Fibroblast of skin of right biceps (primary cell): ENCODE data around the gene RASSF3.

ENCODE experiments used
- DNase-seq: peaks from one replicate; pipeline ENCODE4 v3.0.0-alpha.2; 2013

Gene RASSF3

DNA sequence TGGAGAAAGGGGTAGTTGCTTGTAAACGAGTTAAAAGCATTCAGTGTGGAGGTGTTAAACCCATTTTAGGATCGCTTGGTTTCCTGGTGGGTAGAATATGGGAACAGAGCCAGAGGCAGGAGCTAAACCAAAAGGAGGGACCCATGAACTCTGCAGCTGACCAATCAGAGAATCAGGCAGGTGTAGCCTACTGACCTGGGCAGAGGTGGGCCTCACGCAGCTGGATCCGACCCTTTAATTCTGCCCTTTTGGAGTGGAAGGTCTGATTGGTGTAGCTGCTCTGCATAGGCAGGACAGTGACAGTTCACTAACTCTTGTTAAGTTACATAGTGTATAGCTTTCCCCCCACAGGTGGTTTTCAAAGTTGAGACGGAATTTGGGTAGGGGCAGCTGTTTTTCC is 85.3 kb downstream of the RASSF3 start:
- DNase-seq, result no peak

DNA sequence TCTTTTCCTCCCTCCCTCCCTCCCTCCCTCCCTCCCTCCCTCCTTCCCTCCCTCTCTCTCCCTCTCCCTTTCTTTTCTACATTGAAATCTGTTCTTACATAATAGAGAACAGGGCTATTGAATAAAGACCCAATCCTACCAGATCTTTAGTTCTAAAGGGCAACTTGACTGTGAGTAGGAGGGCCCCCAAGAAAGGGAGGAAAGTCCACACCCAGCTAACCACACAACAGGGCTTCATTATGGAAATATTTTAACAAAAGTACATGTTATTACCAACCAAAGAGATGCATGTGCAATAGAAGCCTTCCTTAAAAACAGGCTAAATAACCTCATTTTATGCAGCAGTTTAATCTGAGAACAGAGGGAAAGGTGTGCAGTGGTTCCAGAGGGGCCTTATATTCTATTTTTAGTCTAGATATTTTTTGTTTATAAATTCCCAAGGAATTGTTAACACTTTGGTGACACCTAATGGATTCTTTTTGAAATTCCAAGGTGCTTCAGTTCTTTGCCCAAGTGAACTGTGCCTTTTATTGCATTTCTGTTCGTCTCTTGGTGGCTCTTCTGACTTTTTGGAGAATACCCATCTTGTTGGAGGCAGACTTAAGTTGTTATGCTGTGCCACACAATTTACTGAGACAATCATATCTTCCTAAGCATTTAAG is 85.9 kb downstream of the RASSF3 start:
- peak; percentile 40 for DNase-seq

DNA sequence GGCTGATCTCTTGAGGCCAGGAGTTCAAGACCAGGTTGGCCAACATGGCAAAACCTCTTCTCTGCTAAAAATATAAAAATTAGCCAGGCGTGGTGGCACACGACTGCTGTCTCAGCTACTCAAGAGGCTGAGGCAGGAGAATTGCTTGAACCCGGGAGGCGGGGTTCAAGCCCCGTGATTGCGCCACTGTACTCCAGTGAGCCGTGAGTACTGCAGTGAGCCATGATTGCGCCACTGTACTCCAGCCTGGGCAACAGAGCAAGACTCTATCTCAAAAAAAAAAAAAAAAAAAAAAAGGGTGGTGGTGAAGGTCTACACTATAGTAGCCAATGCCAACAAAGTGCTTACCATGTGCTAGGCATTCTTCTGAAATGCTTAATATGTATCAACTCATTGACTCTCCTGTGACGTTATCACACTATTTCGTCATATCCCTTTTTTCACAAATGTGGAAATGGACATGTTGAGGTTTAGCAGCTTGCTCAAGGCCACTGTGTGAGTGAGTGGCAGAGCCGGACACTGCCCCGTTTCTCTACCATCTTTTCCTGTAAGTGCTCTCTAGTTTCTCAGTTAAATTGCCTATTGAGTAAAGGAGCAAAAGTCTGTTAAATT is 89.3 kb downstream of the RASSF3 start:
- DNase-seq, result no peak

DNA sequence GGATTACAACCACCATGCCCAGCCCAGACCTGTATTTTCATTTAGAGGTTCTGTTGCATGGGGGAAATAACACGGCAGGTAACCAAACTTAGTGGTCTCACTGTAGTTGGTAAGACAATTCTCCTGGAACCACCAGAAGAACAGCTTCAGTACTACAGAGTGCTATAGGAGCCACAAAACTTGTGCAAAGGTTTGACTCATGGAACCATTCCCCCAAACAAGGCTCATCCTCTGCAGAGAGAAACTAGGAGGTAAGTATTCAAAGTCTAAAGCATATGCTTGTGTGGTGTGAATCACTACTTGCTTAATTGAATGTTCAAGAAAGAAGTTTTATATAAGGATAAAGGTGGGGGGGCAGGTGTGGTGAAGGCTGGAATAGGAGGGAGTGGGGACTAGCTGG is 90.2 kb downstream of the RASSF3 start:
- DNase-seq, result no peak

DNA sequence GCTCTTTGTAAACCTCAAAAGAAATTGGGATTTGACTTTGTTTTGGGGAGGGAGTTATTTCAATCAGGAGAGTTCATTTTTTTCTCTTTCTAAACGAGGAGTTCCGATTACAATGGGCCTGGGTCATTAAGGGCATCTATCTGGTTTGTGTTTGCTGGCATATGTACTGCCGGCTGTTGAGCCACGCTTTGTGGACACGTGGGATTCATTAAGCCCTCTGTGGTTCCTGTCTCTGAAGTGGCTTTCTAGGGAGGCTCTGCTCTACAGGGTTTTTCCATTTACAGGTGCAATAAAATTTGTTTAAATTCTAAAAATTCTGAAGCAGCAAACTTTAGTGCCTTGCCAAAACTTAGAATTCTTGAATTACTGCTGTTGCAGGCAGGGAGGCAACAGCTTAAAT is 91.0 kb downstream of the RASSF3 start:
- DNase-seq, result no peak

DNA sequence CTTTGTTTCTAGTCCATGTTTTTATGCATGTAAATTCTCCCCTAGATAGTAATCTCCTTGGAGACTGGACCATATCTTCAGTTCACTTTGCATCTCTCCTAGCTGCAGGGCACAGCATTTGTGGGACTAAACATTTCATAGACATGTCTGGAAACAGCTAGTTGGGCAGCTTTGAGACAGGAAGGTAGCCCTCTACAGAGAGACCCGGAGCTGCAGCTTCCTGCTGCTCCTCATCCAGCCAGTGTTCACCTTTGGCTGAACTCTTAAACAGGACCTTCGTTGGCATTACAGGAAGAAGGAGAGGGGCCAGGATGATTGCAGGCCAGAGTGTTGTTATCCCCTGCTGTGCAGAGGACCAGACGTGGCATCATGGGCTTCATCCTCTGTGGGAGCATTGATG is 96.0 kb downstream of the RASSF3 start:
- no peak for DNase-seq

DNA sequence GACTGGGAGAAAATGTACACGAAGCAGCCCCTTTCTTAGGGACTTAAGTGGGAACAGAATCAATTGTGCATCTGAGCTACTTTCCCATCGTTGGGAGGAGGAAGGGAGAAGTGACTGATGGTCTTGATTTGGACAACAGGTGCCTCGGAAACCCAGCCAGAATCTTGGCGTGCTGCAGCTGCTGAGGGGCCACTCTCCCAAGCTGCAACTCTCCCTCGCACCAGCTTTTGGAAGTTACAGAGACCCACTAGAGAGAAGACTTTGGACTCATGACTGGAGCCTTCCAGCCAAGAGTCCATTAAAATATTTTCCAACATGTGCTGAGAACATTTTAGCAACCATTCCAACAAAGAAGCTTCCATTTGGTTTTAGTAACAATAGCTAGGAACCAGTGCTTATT is 96.6 kb downstream of the RASSF3 start:
- DNase-seq, result no peak

DNA sequence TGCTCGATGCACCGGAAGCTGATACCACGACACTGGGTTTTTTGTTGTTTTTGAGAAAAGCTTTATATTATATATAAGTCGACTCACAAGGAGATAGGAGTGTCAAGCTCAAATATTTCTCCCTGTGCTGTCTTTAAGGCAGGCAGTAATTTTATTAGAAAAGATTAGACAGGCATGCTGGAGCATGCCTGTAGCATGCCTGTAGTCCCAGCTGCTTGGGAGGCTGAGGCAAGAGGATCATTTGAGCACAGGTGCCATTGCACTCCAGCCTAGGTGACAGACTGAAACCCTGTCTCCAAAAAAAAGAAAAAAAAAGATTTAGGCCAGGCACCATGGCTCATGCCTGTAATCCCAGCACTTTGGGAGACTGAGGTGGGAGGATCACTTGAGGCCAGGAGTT is 97.1 kb downstream of the RASSF3 start:
- no peak for DNase-seq

DNA sequence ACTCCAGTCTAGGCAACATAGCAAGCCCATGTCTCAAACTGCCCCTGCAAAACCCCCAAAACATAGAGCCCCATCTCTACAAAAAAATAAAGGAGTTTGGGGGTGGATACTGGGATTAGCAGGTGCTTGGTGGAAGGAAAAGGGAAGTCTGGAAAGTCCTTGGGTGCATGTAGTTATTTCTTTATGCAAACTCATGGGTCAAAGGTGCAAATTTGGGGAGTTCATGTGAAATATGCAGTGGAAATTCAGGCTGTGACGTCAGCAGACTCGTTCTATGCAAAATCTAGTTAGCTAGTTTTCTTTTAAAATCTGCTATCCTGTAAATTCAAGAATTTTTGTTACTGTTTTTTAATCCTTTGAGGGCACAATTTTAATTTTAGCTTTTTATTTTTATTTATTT is 97.6 kb downstream of the RASSF3 start:
- no peak for DNase-seq

DNA sequence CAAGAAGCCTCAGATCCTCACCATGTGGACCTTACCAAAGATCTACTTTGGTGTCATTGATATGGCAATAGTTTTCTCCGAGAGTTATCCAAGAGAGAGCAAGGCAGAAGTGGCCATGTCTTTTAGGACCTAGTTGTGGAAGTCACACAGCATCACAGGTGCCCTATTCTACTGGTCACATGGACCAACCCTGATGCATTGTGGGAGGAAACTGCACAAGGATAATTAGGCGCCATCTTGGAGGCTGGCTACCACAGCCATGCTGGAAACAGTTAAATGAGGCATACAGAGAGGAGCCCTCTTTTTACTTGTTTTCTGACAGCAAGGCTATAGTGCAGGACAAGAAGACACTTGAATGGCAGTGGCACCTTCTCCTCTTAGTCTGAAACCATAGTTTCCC is 99.1 kb downstream of the RASSF3 start:
- DNase-seq, result no peak

DNA sequence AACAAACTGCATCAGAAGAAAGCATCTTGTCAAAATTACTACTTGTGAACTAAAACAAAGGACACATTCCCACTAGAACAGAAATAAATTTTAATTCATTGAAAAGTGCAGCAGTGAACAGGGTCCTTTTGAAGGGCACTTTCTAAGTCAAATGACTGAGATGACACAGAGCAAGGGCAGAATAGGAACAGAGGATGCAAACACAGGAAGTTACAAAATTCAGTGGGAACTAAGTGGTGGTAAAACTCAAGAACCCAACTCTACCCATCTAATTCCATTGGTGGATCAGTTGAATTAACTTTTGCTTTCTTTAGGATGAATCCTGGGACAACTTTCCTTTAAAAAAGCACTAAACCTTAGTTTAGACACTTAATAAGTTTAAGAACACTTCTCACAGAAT is 103.1 kb downstream of the RASSF3 start:
- DNase-seq, result no peak

DNA sequence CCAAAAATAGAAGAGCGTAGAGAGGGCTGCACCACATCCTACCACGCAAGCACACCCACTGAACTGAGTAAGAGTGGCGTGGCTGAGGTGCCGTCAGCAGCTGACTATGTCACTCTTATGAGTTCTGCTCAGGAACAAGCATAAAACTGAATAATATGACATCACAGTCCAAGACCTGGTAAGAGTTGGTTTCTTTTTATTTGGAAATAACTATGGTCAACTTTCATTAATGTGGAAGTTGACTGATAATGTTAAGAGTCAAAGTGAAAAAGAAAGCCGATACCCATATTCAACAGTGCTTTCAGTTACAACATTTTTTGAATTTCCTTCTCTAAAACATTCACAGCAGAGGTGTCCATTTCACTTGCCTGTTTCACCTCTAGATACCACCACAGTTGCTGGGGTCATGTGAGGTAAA is 104.3 kb downstream of the RASSF3 start:
- no peak for DNase-seq

DNA sequence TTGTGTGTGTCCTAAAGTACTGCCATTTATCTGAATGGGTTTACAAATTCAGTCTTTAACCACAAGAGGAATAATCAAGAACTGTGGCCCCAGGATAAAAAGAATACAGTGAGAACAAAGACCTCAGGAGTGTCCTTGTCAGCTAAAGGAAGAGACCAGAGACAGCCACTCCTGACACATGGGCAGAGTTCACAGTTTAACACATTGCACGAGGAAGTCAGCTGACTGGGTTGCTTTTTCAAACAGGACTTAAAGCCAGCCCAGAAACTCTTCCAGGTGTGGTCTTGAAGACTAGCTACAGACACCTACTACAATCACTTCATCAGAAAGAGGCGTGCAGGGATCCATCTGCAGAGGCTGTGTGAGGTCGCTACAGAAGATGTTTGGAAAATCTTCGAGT is 106.1 kb downstream of the RASSF3 start:
- DNase-seq, result no peak

DNA sequence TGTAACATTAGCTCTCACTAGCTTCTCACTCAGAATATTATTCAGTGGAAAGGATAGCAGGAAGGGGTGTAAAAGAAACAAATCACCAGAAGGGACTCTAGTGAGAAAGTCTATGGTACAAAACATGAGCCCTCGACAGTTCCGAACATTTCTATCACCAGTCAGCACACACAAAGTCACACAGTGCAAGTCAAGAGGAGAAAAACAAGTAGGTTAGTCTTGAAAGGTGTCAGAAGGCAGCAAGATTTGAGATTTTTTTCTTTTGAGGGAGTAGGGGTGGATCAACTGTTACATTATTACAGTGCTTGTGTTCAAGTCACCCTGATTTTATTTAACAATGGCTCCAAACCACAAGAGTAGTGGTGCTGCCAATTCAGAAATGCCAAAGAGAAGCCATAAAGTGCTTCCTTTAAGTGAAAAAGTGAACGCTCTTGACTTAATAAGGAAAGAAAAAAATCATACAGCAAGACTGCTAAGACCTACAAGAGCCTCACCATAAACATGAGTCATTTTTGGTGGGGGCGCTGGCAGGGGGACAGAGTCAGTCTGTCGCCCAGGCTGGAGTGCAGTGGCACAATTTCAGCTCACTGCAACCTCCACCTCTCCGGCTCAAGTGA is 106.7 kb downstream of the RASSF3 start:
- peak; percentile 7 for DNase-seq

DNA sequence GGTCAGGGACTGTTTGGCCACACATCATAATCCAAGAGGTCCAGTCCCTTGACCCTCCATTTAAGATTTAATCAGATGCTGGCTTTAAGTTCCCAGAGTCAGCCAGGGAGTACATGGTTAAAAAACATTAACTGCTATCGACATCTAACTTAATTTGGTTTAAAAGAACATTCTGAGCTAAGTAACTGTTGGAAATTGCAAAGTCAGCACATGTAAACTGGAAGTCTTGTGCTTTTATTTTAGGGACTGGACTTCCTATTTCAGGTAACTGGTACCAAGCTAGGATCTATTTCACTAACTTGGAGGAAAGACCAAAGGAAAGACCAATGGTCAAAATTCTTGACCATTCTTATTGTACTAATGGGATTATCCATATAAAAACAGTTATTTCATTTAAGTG is 108.4 kb downstream of the RASSF3 start:
- DNase-seq, result no peak

DNA sequence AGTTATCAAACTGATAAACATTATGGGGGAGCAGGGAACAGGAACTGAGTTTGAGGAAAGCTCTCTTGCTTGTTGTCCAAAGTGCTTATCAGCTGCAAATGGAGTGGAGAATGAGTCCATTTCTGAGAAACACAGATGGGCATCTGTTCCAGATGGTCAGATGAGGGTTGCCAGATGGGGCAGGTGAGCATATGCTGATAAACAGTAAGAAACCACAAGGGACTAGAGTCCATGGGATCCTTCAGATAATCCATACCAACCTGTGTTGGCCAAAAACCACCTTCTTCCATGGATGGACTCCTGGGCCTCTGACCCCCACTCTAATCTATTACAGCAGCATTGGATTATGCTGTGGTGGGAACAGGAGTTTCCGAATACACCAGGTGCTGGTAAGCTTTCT is 110.6 kb downstream of the RASSF3 start:
- no peak for DNase-seq

DNA sequence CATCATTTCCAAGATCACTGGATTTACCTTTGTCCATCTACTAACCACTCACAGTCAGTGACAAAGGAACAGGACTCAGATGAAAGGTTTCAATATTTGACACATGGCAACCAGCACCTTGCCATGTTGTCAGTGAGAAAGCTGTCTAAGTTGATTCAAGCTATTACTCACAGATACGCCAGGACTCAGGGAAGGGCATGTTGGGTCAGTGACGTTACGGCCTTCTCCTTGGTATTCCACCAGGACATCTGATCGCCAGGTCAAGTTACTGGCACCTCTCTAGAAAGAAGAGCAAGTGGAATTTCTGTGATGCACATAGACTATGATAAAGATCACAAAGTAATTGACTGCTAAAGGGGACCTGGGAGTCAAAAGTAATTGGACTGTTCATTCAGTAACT is 112.5 kb downstream of the RASSF3 start:
- DNase-seq, result no peak

DNA sequence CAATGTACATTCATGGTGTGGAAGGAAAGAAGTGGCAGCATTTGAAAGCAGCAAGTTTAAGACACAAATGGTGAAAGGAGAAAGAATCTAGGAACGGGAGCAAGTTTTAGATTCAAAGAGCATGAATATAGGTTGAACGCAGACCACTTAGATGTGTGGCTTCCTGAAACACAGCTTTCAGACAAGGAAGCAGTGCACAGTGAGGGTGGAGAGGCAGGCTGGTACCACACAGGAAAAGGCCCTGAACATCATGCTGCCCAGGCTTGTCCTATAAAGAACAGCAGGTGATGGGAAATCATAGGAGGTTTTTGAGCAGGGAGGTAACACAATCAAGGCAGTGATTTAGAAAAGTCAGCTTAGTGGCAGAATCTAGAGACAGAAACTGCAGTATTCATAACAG is 113.3 kb downstream of the RASSF3 start:
- no peak for DNase-seq

DNA sequence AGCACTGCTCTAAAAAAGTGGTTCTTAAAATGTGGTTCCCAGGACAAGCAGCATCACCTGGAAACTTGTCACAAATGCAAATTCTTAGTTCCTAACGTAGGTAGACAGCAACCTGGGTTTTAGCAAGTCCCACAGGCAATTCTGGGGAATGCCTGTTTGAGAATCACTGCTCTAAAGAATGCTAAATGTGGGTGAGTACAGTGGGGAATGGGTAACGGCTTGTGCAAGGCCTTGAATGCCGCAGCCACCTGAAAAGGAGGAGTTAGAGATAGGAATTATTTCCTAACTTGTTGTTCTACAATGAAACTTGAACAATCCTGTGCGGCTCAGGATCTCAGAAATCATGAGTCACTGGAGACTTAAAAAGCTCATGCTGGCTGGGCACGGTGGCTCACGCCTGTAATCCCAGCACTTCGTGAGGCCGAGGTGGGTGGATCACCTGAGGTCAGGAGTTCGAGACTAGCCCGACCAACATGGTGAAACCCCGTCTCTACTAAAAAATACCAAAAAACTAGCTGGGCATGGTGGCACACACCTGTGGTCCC is 114.0 kb downstream of the RASSF3 start:
- no peak for DNase-seq

DNA sequence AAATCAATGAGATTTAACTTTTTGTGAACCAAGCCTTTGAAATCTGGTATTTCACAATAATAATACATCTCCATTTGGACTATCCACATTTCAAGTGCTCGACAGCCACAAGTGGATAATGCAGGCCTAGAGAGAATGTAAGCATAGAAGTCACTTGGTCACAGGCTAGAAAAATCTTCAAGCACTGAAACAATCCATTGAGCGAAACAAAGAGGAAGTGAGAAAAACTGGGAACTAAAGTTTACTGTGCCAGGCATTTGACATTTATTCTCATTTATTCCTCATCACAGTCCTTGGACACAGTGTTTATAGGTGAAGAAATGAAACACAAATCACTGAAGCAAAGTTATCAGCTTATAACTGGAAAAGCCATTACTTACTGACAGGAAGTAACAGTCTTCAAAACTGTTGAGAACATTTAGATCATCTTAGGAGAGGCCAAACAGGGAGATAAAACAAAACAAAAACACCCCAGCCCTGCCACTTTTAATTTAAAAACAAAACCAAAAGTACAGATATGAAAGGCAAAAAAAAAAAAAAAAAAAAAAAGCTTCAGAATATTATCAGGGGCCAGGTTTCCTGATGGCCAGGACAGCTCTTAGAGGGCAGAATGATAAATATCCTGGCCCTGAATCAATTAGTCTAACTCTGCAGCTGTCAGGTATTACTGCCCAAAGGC is 119.8 kb downstream of the RASSF3 start:
- DNase-seq, result no peak

DNA sequence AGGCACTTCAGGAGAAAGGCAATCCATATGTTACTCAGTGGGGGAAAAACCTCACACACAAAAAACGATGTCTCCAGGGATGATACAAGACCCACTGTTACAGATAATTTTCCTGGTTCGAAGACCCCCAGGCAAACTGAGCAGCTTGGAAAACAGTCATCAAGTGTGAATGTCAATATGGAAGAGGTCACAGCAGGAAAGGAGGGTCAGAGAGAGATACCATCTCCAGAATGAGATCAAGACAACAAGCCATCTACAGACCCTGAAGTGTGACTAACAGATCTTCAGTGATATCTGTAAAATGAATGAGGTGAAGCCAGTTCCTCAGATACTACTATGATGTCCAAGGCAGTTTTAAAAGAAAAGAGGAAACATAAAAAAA is 120.3 kb downstream of the RASSF3 start:
- no peak for DNase-seq

DNA sequence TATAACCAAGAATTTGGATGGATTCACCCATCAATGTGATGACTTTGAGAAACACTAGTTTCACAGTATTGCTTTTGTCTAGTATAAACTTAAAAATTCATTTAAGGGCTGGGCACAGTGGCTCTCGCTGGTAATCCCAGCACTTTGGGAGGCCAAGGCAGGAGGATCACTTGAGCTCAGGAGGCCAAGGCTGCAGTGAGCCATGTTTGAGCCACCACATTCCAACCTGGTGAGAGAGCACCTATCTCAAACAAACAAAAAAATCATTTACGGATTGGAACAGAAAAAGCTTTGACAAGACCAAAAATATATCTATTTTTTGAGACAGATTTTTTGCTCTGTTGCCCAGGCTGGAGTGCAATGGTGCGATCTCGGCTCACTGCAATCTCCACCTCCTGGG is 121.4 kb downstream of the RASSF3 start:
- DNase-seq, result no peak

DNA sequence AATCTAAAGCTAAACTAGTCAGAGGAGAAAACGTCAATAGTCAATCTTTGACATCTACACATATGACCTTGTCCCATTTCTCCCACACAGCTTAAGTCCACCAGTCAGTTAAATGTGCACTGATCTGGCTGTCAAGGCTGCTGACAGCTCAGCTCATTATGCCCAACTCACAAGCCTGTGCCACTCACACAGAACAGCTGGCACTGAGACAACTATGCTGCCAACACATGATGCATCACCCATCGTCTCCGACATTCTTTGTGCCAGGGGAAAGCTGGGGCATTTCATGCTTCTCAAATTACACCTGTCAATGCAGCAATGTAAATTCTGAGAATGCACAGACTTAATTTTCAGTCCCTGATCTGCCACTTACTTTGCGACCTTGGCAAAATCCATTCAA is 123.6 kb downstream of the RASSF3 start:
- DNase-seq, result no peak

DNA sequence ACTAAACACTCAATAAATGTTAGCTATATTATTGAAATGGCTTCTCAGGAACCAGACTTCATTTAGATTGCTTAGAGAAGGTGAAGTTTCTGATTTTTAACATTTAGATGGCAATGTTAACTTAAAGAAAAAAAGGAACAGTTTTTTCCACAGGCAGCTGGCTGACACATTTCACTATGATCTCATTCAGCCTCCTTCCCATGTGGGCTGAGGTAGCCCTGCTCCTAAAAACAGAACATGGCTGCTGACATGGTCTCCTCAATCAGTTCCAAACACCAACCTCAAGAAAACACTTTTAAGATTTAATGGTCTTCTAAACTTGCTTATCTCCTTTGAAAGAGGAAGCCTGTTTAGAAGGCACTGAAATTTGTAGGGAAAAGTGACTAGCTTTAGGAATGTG is 125.1 kb downstream of the RASSF3 start:
- DNase-seq, result no peak
